Hepatocyte (in vitro differentiated cells): ENCODE data around the gene MEOX2.

Experiments used
- CTCF ChIP-seq: fragments of 200-600 bp; sonication (generic); IDR thresholded peaks from 2 replicates; pipeline ENCODE4 v1.5.1; 2016; ENCODE audit warnings: antibody characterized with exemption, mild to moderate bottlenecking; ENCODE audit not compliant: poor library complexity
- EZH2 ChIP-seq: fragments of 200-600 bp; sonication (generic); IDR thresholded peaks from 2 replicates; pipeline ENCODE4 v1.6.1; 2016; ENCODE audit warnings: antibody characterized with exemption, mild to moderate bottlenecking, borderline replicate concordance
- EZH2phosphoT487 ChIP-seq: fragments of 200-600 bp; sonication (generic); IDR thresholded peaks from one replicate; pipeline ENCODE4 v1.6.1; 2018; ENCODE audit warnings: antibody characterized with exemption, mild to moderate bottlenecking, low read depth, moderate library complexity; ENCODE audit not compliant: unreplicated experiment, severe bottlenecking

DNA sequence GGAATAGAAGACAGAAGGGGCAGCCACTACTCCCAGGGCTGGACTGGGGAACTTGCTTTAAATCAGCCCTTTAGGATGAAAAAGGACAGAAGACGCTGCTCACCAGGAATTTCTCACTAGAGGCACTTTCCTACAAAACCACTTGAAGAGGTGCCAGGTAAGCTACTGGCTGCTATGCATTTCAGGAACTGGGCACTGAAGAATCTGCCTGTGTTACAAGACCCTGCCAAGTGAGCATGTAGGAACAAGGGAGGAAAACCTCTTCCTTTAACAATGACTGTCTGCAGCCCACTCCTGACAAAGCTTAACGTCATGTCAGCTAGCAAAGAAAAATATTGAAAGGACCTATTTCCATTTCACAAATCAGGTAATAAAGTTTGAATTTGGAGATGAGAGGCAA, 118.8 kb downstream of the MEOX2 start:
- TF ChIP-seq CTCF (no peak), EZH2 (no peak), EZH2phosphoT487 (no peak)
